Stimulated activated CD8-positive, alpha-beta memory T cell treated with anti-CD3 and anti-CD28 coated beads, Interleukin-7, amount 100 ng/mL, for 1 hour (primary cell): ENCODE results near the gene NR6A1.
"Not testable (repeated sequence)": the region's sequence is repeated elsewhere in the genome, so short reads cannot be mapped to it uniquely, and the experiment has no call there.

ENCODE experiments used
- DNase-seq, 2 donors: peaks; one replicate each; pipeline ENCODE4 v3.0.0-alpha.2; 2020; ENCODE audit warnings: low read depth in 2 of 2

NR6A1 gene

DNA sequence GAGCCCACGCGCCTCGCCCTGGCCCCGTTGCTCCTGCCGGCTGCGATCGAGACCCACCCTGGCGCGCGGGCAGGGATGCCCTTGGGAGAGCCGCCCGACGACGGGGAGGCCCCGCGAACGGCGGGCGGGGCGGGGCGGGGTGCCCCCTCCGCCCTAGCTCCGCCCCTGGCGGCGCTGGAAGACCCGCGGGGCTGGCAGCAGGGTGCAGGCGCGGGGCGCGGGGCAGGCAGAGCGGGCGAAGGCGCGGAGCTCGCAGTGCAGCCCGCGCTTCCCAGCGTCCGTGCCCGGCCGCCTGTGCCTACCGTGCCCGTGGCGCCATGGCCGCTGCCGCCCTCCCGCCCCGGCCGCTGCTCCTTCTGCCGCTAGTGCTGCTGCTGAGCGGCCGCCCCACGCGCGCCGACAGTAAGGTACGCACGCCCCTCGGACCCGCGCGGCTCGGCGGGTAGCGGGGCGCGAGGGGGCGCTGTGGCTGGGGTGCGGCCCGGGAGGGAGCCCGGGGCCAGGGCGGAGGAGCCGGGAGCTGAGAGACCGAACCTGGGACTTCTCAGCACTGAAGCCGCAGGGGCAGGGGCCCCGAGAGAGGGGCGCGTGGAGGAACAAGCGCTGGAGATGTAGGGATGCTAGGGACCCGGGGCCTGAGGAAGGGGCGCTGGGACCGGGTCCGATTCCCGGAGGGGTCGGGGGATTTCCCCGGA, 6.0 kb upstream of the NR6A1 start, which contains the start of gene OLFML2A:
Gene OLFML2A (plus strand): TSS at position 180 of the 695 bp plus-strand sequence. CDS start 138 bp downstream, at position 318.
- DNase-seq: no peak

- DNase-seq: no peak
Measured at GRCh38 chr9:124776618-124776953, 5.5 kb upstream of the NR6A1 start.

GRCh38 chr9:124774129-124774978, 3.2 kb upstream of the NR6A1 start:
- peak; percentile 49 to 70 for DNase-seq

- DNase-seq: no peak
Measured at GRCh38 chr9:124773473-124774128, 2.5 kb upstream of the NR6A1 start.

DNA sequence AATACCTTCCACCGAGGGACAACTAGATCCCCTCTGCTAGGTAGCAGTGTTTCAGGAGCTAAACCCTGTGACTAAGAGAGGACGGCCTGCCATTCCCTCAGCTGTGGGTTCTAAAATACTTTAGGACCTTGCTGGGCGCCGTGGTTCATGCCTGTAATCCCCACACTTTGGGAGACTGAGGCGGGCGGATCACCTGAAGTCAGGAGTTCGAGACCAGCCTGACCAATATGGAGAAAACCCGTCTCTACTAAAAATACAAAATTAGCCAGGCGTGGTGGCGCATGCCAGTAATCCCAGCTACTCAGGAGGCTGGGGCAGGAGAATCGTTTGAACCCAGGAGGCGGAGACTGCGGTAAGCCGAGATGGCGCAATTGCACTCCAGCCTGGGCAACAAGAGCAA, 1.8 kb upstream of the NR6A1 start:
- not testable (repeated sequence) for DNase-seq

GRCh38 chr9:124771867-124772679, 962 bp upstream of the NR6A1 start:
- DNase-seq: no peak

GRCh38 chr9:124770359-124771020, 621 bp downstream of the NR6A1 start:
- no peak for DNase-seq

DNA sequence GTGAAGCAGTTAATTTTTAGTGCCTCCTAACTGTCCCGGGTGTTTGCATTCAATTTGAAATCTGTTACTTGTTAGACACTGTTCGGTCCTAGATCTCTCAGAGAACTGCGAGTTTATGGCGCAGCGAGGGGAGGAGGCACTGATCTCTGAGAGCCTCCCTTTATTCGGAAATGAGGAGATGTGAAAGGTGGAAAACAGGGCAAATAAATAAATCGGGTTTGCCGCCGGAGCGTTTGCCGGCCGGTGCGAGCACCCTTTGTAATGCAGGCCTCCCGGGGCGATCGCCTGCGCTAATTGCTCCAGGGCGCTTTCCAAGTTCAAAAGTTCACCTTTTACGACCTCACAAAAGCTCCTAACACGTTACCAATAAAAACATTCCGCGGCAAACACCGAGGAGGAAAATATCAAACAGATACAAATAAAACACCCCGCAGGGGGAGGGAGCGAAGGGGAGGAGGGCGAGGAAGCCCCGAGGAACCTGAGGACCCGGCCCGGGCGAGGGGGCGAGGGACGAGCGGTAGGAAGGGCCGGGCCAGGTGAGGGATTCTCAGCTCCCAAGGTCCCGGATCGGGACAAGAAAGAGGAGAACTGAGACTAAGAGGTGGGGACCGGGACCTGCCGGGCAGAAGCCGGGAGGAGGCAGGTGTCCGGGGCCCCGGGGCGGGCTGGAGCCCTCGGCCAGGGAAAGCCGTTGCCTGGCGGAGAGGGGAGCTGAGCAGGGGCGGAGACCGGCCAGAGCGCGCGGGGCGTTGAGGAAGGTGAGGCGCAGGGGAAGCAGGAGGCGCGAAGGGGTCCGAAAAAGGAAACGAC, 1.4 kb downstream of the NR6A1 start:
- no peak for DNase-seq

DNA sequence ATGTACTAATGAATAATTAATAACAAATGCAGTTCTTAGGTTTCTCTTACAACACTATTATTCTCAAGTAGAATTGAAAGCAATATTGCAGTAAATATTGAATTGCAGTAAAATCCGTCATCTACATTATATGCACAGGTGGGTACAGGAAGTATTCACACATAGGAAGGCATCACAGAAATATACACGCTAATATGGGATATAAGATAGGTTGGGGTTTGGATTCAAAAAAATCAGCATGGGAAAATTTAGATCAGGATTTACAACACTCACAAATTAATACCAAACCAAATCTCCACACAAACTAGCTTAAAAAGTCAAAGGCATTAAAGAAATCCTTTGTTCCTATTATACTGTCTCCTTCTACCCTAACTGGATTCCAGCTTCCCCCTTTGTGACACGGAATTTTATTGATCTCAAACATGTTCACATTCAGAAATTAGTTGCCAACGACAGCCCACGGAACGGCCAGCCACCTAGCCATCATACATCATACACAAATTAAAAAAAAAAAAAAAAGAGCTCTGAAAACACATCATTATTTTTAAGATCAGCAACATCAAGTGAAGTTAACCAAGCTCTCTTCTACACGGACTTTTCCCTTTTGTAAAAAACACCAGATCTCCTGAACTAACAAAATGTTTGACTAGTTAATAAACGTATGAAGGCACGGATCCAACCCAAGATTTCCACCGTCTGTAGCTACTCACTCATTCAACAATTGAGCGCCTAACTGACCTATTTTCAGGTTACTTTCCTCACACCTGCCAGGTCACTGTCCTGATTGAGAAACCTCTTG, 2.2 kb downstream of the NR6A1 start:
- DNase-seq: no peak

GRCh38 chr9:124768334-124768733, 2.8 kb downstream of the NR6A1 start:
- no peak for DNase-seq

DNA sequence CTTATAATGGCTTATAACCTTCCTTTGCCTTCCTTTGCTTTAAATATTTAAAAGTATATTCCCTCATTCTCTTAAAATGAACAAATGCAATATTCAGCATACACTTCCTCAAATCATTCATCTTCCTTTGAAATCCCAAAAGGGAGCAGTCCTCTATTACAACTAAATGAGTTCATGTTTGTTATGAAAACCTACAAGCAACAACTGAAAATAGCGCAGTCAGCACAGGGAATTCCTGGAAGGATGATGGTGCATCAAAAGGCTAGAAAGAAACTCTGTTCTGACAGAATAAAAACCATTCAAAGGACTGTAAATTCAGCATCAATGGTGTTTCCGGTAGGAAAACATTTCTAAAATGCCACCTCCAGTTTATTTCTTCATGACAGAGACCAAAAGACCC, 3.3 kb downstream of the NR6A1 start:
- DNase-seq: no peak

DNA sequence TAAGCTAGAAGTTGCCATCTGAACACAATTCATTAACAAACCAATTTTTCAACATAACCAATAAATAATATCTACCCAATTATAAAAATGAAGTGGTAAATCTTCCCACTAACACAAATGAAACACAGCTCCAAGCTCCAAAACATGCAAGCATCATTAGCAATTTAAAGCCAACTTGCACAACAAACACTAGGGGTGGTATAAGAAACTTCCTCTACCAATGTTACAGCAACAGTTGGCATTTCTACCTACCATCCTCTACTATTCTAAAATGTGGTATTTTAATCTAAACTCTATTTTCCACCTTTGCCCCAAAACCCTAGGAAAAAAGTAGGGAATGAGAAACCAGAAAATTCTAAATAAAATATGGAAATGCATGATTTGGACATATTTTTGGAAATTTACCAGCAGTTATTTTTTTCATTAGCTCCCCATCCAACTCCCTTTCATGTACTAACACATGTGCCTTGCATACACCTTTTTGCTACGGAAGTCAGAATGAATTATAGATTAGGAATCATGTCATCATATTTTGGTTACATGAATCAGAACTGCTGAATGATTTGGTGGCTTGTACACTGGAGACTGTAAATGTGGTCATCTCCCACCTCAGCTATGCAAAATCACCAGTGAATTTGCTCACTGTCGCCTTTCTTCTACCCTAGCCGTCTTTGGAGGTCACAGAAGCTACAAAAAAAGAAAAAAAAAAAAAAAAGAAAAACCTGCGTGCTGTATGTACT, 4.1 kb downstream of the NR6A1 start:
- no peak for DNase-seq

DNA sequence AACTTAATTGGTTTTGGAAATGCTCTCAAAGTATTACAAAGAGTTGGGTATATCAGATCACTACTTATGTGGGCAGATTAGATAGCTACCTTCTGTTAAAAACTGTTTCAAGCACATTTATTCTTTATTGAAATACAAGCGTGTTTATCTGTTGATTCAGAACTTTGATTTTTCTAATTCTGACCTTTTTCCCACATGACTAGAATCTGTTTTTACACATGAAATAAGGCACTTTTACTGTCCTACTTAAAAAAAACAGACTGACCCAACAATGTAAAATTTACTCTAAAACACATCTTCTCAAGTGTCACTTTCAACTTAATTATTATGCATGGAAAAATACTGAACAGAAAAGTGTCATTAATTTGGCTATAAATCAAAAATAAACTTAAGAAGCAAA, 4.8 kb downstream of the NR6A1 start:
- no peak for DNase-seq

DNA sequence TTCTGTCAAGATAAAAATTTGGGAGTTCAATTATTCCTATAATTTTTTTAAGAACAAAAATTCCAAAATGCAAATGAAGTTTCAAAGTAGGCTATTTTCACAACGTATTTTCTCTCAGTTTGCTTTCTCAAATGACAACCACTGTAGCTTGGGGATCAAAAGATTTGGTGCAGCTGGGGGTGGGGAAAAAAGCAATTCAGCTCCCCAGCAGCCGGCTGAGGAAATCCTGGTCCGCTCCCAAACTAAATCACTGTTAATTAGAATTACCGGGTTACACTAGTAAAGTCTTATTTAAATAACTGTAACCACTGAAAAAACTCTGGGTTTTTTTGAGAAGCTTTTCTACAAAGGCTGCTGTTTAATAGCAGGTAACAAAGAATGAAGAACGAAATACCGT, 5.7 kb downstream of the NR6A1 start:
- no peak for DNase-seq

GRCh38 chr9:124764774-124765438, 6.2 kb downstream of the NR6A1 start:
- DNase-seq: no peak

GRCh38 chr9:124762633-124763032, 8.5 kb downstream of the NR6A1 start:
- no peak for DNase-seq

GRCh38 chr9:124761710-124762109, 9.4 kb downstream of the NR6A1 start:
- DNase-seq: no peak

GRCh38 chr9:124761196-124761595, 9.9 kb downstream of the NR6A1 start:
- DNase-seq: no peak
